GM21381 (cell line): ENCODE data around the gene HPCAL1.
"Not testable (repeated sequence)": the region's sequence is repeated elsewhere in the genome, so short reads cannot be mapped to it uniquely, and the experiment has no call there.

ENCODE experiments used
- ATAC-seq: cut with Tn5 transposase; IDR thresholded peaks from one replicate; pipeline ENCODE4 v1.9.1; 2021; ENCODE audit warnings: mild to moderate bottlenecking, moderate library complexity; ENCODE audit not compliant: unreplicated experiment

The HPCAL1 gene

GRCh38 chr2:10283106-10284062, 19.3 kb upstream of the HPCAL1 start:
- ATAC-seq: no peak

GRCh38 chr2:10284108-10284870, 18.4 kb upstream of the HPCAL1 start:
- no peak for ATAC-seq

GRCh38 chr2:10285191-10285555, 17.5 kb upstream of the HPCAL1 start:
- no peak for ATAC-seq

- no peak for ATAC-seq
Observed at GRCh38 chr2:10285556-10286198, 17.0 kb upstream of the HPCAL1 start.

- no peak for ATAC-seq
Observed at GRCh38 chr2:10286216-10287037, 16.3 kb upstream of the HPCAL1 start.

- no peak for ATAC-seq
Observed at GRCh38 chr2:10287761-10288160, 14.9 kb upstream of the HPCAL1 start.

- no peak for ATAC-seq
Observed at GRCh38 chr2:10288606-10289005, 14.1 kb upstream of the HPCAL1 start.

GRCh38 chr2:10289352-10289751, 13.4 kb upstream of the HPCAL1 start:
- ATAC-seq: no peak

GRCh38 chr2:10289891-10290290, 12.8 kb upstream of the HPCAL1 start:
- ATAC-seq: no peak

- ATAC-seq: not testable (repeated sequence)
Observed at GRCh38 chr2:10291376-10291775, 11.3 kb upstream of the HPCAL1 start.

- no peak for ATAC-seq
Observed at GRCh38 chr2:10292033-10292432, 10.7 kb upstream of the HPCAL1 start.

GRCh38 chr2:10293603-10294002, 9.1 kb upstream of the HPCAL1 start:
- ATAC-seq: no peak

- no peak for ATAC-seq
Observed at GRCh38 chr2:10294077-10294476, 8.6 kb upstream of the HPCAL1 start.

GRCh38 chr2:10295649-10296048, 7.1 kb upstream of the HPCAL1 start:
- ATAC-seq: not testable (repeated sequence)

- ATAC-seq: no peak
Observed at GRCh38 chr2:10296142-10296541, 6.6 kb upstream of the HPCAL1 start.

- no peak for ATAC-seq
Observed at GRCh38 chr2:10297191-10297830, 5.4 kb upstream of the HPCAL1 start.

- no peak for ATAC-seq
Observed at GRCh38 chr2:10297959-10298531, 4.7 kb upstream of the HPCAL1 start.

- not testable (repeated sequence) for ATAC-seq
Observed at GRCh38 chr2:10298777-10299176, 3.9 kb upstream of the HPCAL1 start.

- no peak for ATAC-seq
Observed at GRCh38 chr2:10300328-10300920, 2.3 kb upstream of the HPCAL1 start.
